ENCODE data around the gene MAGI2. TPM values are rescaled to one million over a fixed set of nuclear protein-coding genes. Genes with fewer than 3 reads are reported as not detected.

MAGI2 gene
- total RNA-seq, 1 experiment from 2014 or later, result 1.1 TPM

DNA sequence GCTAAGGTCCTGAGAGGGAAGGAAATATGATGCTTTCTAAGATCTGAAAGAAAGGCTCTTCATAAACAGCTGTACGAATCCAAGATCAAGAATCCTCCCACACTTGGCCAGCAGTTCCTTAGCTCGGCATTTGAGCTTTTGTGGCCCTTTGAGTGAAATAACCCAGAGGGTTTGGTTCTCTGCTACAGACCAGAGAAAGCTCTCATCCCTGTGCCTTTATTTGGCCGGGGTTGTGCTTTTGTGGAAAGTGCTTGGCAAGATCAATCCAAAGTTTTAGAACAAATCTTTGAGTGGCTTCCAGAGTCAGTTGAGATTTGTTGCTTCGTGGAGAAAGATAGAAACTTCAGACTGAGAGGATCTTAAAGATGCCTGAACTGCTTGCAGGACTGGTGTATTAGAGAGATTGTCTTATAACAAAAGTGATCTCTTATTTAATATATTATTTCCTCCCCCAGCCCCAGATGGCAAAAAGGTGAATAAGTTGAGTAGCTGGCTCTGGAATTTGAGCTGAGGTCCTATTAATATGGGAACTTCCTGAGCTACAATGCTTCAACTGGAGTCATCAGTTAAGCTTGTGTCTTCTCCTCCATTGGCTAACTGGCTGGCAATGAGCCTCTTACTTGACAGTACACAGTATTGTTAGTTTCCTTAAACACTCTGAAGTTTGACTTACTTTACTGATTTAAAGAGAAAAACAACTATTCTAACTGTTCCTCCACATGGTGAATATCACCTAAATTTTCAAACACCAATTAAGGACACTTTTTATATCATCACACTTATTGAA, 687.3 kb downstream of the MAGI2 start:
- no peak for DNase-seq (ENCODE audit: extremely low read depth, low read depth)

DNA sequence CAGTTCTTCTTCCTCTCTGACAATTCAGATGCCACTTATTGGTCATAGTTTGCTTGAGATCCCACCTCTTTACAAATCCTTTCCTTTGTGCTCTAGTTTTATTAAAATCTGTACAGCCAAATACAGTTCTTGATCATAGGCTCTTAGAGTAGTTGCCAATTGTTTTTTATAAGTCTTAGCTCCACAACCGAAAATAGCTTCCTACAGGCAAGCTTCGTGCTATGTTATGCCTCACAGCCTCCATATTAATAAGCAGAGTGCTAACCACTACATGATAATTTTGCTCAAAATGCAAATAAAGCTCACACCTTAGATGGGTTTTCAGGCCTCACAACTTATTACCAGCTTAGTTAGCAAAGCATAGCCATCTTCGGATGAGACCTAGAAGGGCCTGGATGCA, 688.9 kb downstream of the MAGI2 start:
- no peak for DNase-seq (ENCODE audit: extremely low read depth, low read depth)

DNA sequence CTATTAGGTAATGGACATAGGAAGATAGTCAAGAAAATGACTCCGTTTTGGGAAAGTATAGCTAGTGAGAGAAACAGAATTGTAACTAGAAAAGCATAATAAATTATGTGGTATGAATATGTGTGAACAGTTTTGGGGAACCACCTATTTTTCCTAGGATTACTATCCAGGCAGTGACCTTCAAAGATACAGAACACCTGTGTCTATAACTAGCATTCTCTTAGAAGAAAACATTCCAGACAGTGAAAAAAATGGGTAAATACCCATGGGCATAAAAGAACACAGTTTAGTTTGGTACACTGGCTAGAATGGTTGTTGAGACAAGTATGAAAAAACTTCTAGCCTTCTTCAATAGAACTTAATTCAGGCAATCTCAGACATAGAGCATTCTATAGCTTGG, 690.8 kb downstream of the MAGI2 start:
- no peak for DNase-seq (ENCODE audit: extremely low read depth, low read depth)

DNA sequence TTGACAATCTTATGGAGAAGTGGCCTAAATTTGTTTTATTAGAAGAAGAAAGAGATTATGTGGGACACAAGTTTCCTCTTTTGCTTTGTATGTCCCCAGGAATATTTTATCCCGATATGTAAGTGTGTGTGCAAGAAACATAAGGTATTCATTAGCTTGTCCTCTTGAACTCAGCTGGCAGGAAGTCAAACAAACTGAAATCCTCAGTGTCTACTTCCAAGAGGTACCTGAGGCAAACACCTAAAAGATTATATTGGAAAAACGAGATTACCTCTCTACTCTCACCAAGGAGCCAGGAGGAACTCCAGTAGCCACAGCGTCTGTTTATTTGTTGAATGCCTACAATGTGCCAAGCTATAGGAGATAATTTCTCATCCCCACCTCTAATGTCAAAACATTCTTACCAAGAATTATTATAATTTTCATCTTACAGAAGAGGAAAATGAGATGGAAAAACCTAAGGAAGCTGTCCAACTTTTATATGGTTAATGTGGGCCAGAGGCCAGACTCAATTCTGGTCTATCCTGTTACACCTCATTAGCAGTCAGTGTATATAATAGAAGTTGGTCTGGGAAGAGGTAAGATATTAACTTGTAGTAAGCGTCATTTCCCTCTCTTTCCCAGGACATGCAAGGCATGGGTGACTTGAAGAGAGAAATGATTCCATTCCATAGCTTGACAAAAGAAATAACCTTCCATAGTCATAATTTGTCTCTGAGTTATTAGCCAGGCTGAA, 692.7 kb downstream of the MAGI2 start:
- no peak for DNase-seq (ENCODE audit: extremely low read depth, low read depth)

DNA sequence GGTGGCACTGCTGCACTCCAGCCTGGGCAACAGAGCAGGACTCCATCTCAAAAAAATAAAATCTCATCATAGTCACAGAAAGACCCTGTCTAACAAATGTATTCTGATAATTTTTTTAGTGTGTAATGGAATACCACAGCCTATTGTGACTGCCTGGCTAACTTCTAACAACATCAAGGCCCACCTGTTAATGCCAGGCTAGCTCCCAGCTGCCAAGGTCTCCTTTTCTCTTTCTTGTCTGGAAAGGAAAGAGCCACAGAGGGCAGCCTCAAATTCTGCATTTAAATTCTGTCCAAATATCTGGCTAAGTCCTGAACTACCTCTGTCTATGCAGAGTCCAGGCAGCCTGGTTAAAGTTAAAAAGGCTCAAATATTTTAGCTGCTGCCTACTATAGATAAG, 700.9 kb downstream of the MAGI2 start:
- no peak for DNase-seq (ENCODE audit: extremely low read depth, low read depth)

DNA sequence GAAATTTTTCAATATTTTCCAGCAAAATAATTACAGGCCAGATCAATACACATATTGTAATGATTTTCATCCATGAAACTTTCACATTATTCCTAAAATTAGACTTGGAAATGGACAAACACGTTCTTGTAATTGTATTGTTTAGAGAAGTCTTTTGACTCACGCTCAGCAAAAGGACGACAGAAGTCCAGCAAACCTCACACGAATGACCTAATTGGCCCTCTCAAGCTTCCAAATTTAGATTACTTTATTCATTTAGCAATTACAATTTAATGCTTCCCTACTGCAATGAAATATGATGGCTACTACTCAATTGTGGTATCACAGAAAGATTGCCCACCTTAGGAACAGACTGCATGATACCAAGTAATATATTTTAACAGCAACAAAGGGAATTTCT, 702.2 kb downstream of the MAGI2 start:
- no peak for DNase-seq (ENCODE audit: extremely low read depth, low read depth)

DNA sequence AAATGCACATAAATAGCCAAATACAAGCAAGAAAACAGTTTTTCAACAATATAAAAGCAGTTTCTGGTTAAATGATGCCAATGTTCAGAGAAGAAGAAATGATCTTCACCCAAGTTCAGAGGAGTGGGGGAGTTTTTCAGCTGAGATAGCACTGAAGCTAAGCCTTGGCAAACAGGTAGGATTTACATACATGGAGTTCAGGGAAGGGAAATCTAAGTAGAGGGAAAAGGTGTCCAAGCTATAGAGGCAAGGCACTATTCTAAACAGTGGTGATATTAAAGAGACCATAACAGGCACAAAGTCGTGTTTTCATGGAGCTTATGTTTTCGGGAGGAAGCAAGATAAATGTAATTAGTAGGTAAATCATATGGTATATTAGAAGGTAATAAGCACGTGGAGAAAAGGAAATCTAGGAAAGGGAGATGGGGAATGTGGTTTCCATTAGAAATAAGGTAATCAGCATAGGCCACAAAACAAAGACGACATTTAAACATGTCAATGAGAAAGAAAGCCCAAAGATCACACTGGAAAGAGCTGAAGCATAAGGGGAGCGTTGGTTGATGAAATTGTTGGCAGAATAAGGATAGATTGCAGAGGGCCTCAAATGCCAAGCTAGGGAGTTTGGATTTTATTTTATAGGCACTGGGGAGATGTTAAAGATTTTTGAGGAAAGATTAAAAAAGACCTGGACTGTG, 704.3 kb downstream of the MAGI2 start:
- DNase-seq (ENCODE audit: extremely low read depth, low read depth), result no peak

DNA sequence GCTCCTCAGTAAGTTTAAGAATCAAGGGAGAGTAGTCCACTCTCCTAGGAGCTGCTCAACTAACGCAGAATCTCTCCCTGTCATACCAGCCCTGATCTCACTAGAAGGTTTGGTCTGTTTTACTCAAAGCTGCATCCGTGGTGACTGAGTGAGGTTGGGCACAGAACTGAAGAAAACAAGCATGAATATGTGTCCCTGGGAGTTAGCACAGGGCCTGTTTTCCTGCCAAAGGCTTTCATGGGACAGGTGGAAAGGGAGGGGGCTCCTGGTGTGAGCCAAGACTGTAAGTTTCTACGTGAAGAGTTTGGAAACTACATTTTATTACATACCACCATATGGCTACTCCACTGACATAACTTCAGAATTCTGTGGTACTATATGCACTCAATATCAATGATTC, 705.9 kb downstream of the MAGI2 start:
- DNase-seq (ENCODE audit: extremely low read depth, low read depth), result no peak

DNA sequence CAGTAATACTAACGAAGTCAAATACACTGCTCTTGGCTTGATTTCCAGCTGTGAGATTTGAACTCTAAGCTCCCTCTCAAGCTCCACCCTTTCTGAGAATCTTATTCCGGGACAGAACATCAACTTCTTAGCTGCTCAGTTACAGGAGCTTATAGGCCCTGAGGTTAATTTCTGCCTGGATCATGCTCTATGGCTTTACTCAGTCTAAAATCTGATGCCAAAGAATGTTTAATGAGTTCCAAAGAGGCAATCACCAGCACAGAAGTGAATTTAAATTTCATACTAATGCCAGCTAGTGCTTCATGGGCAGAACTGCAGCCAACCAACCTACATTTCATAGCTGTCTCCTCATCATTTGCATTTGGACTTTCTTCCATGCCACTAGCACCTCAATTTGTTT, 707.2 kb downstream of the MAGI2 start:
- no peak for DNase-seq (ENCODE audit: extremely low read depth, low read depth)

DNA sequence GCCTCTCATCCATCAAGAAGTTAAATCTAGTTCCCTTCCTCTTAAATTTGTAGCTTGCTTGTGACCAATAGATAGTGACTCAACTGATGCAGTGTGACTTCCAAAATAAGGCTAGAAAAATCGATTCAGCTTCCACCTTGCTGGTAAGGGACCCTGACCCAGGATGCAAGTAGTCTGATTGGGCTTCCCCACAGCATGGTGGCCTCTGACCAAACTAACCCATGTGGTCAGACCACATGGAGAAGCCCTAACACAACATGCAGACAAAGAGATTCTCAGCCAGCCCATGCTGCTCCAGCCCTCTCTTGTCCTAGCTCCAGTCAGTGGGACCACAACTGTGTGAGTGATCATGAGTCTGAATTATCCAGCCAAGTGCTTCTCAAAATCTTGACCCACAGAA, 710.8 kb downstream of the MAGI2 start:
- no peak for DNase-seq (ENCODE audit: extremely low read depth, low read depth)

DNA sequence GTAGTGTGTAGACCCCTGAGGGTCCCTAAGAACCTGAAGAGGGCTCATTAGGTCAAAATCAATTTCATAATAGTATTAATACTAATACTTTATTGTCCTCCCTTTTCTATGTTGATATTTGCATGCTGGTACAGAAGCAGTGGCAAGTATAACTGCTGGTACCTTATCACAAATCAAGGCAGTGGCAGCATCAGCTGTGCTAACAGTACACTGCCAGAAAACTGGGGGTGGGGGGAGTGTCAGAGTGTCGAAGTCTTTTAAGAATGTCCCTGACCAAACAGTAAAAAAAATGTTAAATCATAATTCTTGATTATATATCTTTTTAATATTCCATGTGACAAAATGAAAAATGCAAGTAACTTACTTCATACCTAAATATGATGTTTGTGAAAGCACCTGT, 716.9 kb downstream of the MAGI2 start:
- DNase-seq (ENCODE audit: extremely low read depth, low read depth), result no peak

DNA sequence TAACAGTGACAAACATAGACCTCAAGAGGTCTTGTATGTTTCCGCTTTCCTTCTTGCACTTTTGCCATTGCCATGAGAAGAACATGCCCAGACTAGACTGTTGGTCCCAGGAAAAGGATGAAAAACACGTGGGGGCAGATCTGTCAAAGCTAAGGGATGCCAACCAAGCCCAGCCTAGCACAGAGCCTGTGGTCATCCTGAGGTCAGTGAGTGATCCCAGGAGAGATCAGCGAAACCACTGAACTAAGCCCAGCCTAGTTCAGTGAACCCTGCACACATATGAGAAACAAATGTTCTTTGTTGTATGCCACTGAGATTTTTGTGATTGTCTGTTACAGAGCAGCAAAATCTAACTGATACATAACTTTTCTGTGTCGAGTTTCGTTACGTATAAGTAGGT, 718.8 kb downstream of the MAGI2 start:
- DNase-seq (ENCODE audit: extremely low read depth, low read depth), result no peak

DNA sequence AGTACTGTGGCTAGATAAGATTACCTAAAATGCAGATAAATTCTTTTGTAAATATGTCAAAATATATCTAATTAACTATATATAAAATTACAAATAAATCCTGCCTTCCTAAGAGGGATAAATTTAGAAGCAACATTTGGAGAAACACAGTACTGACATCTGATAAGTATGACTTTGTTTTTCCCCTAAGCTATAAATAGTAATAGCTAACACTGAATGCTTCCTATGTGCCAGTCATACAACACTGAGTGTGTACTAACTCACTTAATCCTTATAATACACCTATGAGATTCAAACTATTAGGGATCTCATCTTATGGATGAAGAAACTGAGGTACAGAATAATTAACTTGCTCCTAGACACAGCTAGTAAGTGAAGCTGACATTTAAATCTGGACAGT, 733.4 kb downstream of the MAGI2 start:
- no peak for DNase-seq (ENCODE audit: extremely low read depth, low read depth)

DNA sequence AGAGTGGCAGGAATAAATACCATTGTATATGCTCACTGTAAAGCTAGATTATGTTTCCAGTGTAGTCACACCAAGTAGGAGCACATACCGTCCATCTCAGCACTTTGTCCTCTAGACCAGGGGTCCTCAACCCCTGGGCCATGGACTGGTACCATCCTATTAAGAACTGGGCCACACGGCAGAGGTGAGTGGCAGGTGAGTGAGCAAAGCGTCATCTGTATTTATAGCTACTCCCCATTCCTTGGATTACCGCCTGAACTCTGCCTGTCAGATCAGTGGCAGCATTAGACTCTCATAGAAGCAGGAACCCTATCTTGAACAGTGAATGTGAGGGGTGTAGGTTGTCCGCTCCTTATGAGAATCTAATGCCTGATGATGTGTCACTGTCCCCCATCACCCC, 735.3 kb downstream of the MAGI2 start:
- DNase-seq (ENCODE audit: extremely low read depth, low read depth), result no peak

DNA sequence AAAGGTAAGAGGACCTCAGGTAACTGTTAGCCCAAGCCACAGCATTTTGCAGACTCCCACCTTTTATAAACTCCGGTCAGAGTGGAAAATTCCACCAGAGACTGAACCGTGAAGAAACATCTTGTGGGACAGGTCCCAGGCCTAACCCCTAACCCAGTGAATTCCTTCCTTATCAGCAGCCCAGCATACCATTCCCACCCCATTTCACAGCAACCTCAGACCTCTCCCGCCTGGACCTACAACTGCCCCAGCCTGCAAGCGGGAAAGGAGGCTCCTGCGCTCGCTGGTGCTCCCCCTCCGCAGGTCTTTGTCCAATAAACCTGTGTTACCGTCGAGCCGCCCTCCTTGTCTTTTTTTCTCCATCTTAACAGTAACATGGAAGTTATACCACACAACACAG, 736.6 kb downstream of the MAGI2 start:
- DNase-seq (ENCODE audit: extremely low read depth, low read depth), result no peak

DNA sequence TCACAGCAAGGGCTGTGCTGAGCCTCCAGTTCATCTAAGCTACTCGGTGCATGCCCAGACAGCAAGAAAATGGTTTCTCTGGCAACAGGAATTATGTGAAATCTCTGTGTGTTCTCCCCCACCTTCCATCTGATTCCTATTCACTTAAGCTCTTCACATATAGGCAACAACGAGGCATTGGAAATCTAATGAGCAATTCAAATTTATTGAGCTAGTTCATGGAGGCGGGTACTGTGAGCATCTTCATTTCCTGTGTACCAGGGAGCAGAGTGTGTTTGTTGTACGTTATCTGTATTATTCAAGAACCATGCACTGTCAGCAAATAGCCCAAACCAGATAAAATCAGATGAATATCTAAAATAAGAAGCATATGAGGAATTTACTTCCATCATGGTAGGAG, 739.1 kb downstream of the MAGI2 start:
- DNase-seq (ENCODE audit: extremely low read depth, low read depth), result no peak

DNA sequence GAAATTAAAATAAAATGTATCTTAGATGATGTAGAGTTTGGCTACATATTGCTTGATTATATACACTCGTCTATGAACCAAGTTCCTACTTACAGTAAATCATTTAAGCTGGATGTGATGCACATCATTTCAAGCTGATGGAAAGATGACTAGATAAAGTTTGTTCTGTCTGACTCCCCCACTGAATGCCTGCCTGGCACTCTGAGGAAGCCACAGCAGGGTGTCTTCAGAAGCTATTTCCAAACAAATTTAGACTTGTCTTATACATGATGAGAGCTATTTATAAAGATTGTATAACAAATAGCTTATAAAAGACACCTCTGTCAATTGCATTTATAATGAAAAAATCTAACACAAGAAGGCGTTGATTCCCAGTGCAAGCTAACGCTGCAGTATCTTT, 741.4 kb downstream of the MAGI2 start:
- no peak for DNase-seq (ENCODE audit: extremely low read depth, low read depth)

DNA sequence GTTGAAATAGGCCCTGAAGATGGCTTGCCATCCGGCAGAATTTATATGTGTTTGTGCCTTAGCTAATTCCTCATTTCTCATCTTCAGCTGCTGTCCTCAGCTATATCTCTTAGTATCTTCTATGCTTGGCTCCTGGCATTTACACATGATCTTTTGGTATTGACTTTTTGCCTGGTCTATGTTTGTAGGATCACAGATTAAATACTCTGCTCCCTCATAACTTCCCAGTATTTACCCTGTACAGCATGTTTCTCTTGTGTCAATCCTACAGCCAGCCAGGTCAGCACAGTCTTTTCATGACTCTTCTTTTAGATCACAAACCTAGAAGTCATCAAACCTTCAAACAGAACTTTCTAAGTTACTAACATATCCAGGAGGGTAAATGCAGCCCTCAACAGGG, 743.8 kb downstream of the MAGI2 start:
- no peak for DNase-seq (ENCODE audit: extremely low read depth, low read depth)

DNA sequence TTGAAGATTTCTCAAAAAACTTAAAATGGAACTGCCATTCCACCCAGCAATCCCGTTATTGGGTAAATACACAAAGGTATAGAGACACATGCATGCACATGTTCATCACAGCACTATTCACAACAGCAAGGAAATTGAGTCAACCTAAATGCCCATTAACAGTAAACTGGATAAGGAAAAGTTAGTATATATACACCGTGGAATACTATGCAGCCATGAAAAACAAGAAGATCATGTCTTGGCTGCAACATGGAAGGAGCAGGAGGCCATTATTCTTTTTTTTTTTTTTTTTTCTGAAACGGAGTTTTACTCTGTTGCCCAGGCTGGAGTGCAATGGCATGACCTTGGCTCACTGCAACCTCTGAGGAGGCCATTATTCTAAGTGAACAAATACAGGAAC, 749.0 kb downstream of the MAGI2 start:
- DNase-seq (ENCODE audit: extremely low read depth, low read depth), result no peak

DNA sequence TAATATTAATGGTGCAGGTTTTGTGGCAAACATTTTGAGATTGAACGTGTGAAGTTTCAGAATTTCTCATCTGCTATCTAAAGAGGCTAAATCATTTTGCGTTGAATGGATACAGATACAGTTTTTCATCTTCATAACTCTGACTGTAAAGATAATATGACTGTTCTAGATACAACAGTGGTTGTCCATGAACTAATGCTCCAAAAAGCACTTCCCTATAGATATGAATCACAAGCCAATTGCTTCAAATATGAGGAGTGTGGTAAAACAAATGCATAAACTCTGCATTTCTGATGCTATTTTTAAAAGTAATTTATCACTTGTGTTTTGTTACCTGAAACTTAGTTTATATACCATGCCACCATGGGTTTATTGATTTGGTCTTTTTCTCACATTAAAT, 750.1 kb downstream of the MAGI2 start:
- no peak for DNase-seq (ENCODE audit: extremely low read depth, low read depth)

DNA sequence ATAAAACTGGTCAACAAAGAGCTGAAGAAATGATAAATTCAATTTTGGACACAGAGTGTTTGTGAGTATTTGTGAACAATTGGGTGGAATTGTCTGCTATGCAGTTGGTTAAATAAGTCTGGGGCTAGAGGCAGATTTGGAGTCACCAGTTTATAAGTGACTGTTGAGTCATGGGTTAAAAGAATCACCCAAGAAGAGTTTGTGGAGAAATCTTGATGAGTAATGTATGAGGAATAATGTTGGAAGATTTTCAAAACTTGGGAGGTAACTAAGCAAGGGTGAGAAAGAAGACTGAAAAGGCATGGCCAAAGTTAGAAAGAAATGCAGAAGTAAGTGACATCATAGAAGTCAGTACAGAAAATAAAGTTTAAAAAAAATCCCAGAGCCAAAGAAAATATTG, 750.7 kb downstream of the MAGI2 start:
- DNase-seq (ENCODE audit: extremely low read depth, low read depth), result no peak

DNA sequence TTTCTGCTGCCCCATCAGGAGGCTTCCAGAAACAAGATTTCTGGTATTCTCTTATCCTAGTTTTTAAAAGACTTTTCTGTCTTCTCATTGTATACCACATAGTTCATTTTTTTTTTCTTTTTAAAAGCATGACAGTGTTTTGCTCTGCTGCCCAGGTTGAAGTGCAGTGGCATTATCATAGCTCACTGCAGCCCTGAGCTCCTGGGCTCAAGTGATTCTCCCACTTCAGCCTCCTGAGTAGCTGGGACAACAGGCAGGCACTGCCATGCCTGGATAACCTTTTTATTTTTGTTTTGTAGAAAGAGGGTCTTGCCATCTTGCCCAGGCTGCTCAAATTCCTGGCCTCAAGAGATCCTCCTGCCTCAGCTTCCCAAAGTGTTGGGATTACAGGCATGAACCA, 757.6 kb downstream of the MAGI2 start:
- no peak for DNase-seq (ENCODE audit: extremely low read depth, low read depth)

Data from NCI-H460 (cell line).